Nephron progenitor cell (in vitro differentiated cells): ENCODE data around the gene SPON1.
A peak's percentile ranks its signal among the peaks of the same experiment; 100 is the strongest.

ENCODE experiments used
- DNase-seq: peaks from one replicate; pipeline ENCODE4 v3.0.0; 2021
- H3K27ac Mint-ChIP-seq: 2 replicates; pipeline ENCODE4 v1.8.0; 2021; ENCODE audit warnings: mild to moderate bottlenecking, moderate library complexity, mixed read lengths
- H3K27me3 Mint-ChIP-seq: 2 replicates; pipeline ENCODE4 v1.8.0; 2021; ENCODE audit warnings: mild to moderate bottlenecking, low read depth, mixed read lengths; ENCODE audit not compliant: poor library complexity
- H3K36me3 Mint-ChIP-seq: 2 replicates; pipeline ENCODE4 v1.8.0; 2021; ENCODE audit warnings: low read depth, mixed read lengths
- H3K4me1 Mint-ChIP-seq: 2 replicates; pipeline ENCODE4 v1.8.0; 2021; ENCODE audit warnings: mixed read lengths
- H3K4me3 Mint-ChIP-seq: 2 replicates; pipeline ENCODE4 v1.8.0; 2021; ENCODE audit warnings: mild to moderate bottlenecking, moderate library complexity, mixed read lengths
- H3K9me3 Mint-ChIP-seq: 2 replicates; pipeline ENCODE4 v1.8.0; 2021; ENCODE audit warnings: mild to moderate bottlenecking, moderate library complexity, mixed read lengths
- TF ChIP-seq, protein P1 (sequence below): fragments of 200-600 bp; sonication (generic); IDR thresholded peaks from 2 replicates; pipeline ENCODE4 v1.5.0; 2021; ENCODE audit warnings: antibody characterized with exemption

SPON1 gene

DNA sequence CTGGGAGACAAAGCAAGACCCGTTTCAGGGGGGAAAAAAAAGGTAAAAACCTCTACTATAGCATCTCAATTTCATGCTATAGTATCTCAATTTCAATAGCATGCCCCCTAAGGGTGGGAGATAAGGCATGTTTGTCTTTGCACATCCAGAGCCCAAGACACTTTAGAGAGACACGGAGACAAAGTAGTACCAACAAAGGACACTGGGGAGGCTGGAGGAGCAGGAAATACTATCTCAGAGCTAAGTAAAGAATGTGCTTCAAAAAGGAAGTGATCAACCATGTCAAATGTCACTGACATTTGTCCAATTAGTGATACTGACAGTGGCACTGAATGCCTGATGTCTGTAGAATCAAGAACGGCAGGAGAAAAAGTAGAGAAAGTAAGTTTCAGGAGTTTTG lies 327.9 kb downstream of the SPON1 start:
- Mint-ChIP-seq H3K27me3 (no peaks in the 10 kb centered on the region), H3K27ac (no peak overlapping the region), H3K4me3 (no peak overlapping the region), H3K9me3 (no peaks in the 10 kb centered on the region), H3K36me3 (peaks cover 56% of the 10 kb centered on the region), H3K4me1 (peaks cover 5% of the 10 kb centered on the region)
- no peak for DNase-seq
- TF ChIP-seq, protein P1, sequence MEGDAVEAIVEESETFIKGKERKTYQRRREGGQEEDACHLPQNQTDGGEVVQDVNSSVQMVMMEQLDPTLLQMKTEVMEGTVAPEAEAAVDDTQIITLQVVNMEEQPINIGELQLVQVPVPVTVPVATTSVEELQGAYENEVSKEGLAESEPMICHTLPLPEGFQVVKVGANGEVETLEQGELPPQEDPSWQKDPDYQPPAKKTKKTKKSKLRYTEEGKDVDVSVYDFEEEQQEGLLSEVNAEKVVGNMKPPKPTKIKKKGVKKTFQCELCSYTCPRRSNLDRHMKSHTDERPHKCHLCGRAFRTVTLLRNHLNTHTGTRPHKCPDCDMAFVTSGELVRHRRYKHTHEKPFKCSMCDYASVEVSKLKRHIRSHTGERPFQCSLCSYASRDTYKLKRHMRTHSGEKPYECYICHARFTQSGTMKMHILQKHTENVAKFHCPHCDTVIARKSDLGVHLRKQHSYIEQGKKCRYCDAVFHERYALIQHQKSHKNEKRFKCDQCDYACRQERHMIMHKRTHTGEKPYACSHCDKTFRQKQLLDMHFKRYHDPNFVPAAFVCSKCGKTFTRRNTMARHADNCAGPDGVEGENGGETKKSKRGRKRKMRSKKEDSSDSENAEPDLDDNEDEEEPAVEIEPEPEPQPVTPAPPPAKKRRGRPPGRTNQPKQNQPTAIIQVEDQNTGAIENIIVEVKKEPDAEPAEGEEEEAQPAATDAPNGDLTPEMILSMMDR = no peak

- Mint-ChIP-seq H3K27ac (no peak overlapping the region), H3K9me3 (no peaks in the 10 kb centered on the region)
These were observed 337.4 kb downstream of the SPON1 start for GRCh38 chr11:14299921-14300320.

GRCh38 chr11:14300661-14301304 lies 338.3 kb downstream of the SPON1 start:
- H3K4me3 Mint-ChIP-seq = no peak overlapping the region
- TF ChIP-seq, protein P1 = peak; percentile 57
- peaks cover 4% of the 10 kb centered on the region for H3K36me3 Mint-ChIP-seq
- no peak overlapping the region for H3K27ac Mint-ChIP-seq
- peak; percentile 38 for DNase-seq
- no peaks in the 10 kb centered on the region for H3K9me3 Mint-ChIP-seq
- peaks cover 3% of the 10 kb centered on the region for H3K4me1 Mint-ChIP-seq
- H3K27me3 Mint-ChIP-seq = no peaks in the 10 kb centered on the region

More at GRCh38 chr11:14299921-14300320, 337.4 kb downstream of the SPON1 start:
- Mint-ChIP-seq H3K4me3 (no peak overlapping the region), H3K4me1 (peaks cover 2% of the 10 kb centered on the region), H3K36me3 (peaks cover 8% of the 10 kb centered on the region), H3K27me3 (no peaks in the 10 kb centered on the region)
- no peak for DNase-seq
- TF ChIP-seq, protein P1 = no peak

- no peak overlapping the region for H3K4me3 Mint-ChIP-seq
- no peaks in the 10 kb centered on the region for H3K36me3 Mint-ChIP-seq
- TF ChIP-seq, protein P1 = no peak
- H3K9me3 Mint-ChIP-seq = no peaks in the 10 kb centered on the region
- no peak for DNase-seq
- no peaks in the 10 kb centered on the region for H3K27me3 Mint-ChIP-seq
- no peak overlapping the region for H3K27ac Mint-ChIP-seq
- H3K4me1 Mint-ChIP-seq = peaks cover 12% of the 10 kb centered on the region
These were observed 342.1 kb downstream of the SPON1 start for GRCh38 chr11:14304601-14305000.

GRCh38 chr11:14305649-14306048 lies 343.1 kb downstream of the SPON1 start:
- H3K9me3 Mint-ChIP-seq = no peaks in the 10 kb centered on the region
- H3K27ac Mint-ChIP-seq = no peak overlapping the region
- no peak for DNase-seq

GRCh38 chr11:14306481-14306880 lies 344.0 kb downstream of the SPON1 start:
- Mint-ChIP-seq H3K4me3 (no peak overlapping the region), H3K36me3 (no peaks in the 10 kb centered on the region), H3K9me3 (no peaks in the 10 kb centered on the region), H3K4me1 (peaks cover 12% of the 10 kb centered on the region), H3K27me3 (no peaks in the 10 kb centered on the region), H3K27ac (no peak overlapping the region)
- TF ChIP-seq, protein P1 = no peak
- DNase-seq = no peak

More at GRCh38 chr11:14305649-14306048, 343.1 kb downstream of the SPON1 start:
- H3K36me3 Mint-ChIP-seq = no peaks in the 10 kb centered on the region
- peaks cover 12% of the 10 kb centered on the region for H3K4me1 Mint-ChIP-seq
- no peak overlapping the region for H3K4me3 Mint-ChIP-seq
- TF ChIP-seq, protein P1 = no peak
- H3K27me3 Mint-ChIP-seq = no peaks in the 10 kb centered on the region
